ENCODE data around the gene LRRC3. TPM values are rescaled to one million over a fixed set of nuclear protein-coding genes. Genes with fewer than 3 reads are reported as not detected.
A peak's percentile ranks its signal among the peaks of the same experiment; 100 is the strongest.

Gene LRRC3
- total RNA-seq, 1 experiment from 2014 or later: 4.7 TPM

DNA sequence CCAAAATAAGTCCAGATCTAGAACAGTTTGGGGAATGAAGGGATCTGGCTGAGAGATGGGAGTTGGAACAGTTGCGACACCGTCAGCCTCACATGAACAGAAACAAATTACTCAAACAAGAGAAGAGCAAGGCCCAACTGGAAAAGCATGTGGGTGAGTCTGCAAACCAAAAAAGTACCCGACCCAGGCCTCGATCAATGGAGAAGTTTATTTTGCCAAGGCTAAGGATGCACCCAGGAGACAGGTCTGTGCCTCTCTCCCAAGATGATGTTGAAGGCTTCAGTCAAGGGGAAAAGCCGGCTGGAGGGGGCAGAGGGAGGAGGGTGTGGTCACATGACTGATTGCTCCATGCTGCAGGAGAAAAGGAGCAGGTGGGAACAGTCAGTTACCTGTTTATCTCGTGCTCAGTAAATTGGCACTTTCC lies 42.4 kb downstream of the LRRC3 start:
- intact Hi-C loops (cut with micrococcal nuclease; ENCODE audit: unreplicated experiment): no loop called here
- Mint-ChIP-seq H3K27ac (ENCODE audit: unreplicated experiment) (no peak overlapping the region), H3K4me1 (ENCODE audit: low read depth, unreplicated experiment) (no peaks in the 10 kb centered on the region), H3K9me3 (ENCODE audit: unreplicated experiment) (peaks cover 9% of the 10 kb centered on the region), H3K27me3 (ENCODE audit: insufficient read depth, unreplicated experiment) (no peaks in the 10 kb centered on the region), H3K4me3 (ENCODE audit: unreplicated experiment) (no peak overlapping the region), H3K36me3 (ENCODE audit: insufficient read depth, unreplicated experiment) (no peaks in the 10 kb centered on the region)
- peak in 1 of 2 experiments; percentile 19 for DNase-seq
- CTCF ChIA-PET: interaction anchor here (0.8 kb wide), 1 partner anchor 189 kb away, joined by 11 read pairs; no protein-coding TSS in a partner anchor
- no TSS peak for BruUV-seq (replicated peaks)
- Histone ChIP-seq H3K9me3 (peaks cover 11% of the 10 kb centered on the region; the same call in 1 of the 2 replicates), H3K4me3 (ENCODE audit: low read depth, low read length) (no peak overlapping the region), H3K36me3 (ENCODE audit: control insufficient read depth, insufficient read depth, low read length) (no peaks in the 10 kb centered on the region), H3K27me3 (replicated peaks; ENCODE audit: control insufficient read depth, insufficient read depth, low read length) (no peaks in the 10 kb centered on the region), H3K4me1 (no peaks in the 10 kb centered on the region)
- TF ChIP-seq, protein P1, sequence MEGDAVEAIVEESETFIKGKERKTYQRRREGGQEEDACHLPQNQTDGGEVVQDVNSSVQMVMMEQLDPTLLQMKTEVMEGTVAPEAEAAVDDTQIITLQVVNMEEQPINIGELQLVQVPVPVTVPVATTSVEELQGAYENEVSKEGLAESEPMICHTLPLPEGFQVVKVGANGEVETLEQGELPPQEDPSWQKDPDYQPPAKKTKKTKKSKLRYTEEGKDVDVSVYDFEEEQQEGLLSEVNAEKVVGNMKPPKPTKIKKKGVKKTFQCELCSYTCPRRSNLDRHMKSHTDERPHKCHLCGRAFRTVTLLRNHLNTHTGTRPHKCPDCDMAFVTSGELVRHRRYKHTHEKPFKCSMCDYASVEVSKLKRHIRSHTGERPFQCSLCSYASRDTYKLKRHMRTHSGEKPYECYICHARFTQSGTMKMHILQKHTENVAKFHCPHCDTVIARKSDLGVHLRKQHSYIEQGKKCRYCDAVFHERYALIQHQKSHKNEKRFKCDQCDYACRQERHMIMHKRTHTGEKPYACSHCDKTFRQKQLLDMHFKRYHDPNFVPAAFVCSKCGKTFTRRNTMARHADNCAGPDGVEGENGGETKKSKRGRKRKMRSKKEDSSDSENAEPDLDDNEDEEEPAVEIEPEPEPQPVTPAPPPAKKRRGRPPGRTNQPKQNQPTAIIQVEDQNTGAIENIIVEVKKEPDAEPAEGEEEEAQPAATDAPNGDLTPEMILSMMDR (IDR thresholded peaks at IDR 0.05; ENCODE audit: insufficient read depth in 1 of 2, low read depth in 1 of 2, low read length in 1 of 2, severe bottlenecking in 1 of 2, unreplicated experiment in 1 of 2): no peak
- POLR2A ChIA-PET: no interaction called here

DNA sequence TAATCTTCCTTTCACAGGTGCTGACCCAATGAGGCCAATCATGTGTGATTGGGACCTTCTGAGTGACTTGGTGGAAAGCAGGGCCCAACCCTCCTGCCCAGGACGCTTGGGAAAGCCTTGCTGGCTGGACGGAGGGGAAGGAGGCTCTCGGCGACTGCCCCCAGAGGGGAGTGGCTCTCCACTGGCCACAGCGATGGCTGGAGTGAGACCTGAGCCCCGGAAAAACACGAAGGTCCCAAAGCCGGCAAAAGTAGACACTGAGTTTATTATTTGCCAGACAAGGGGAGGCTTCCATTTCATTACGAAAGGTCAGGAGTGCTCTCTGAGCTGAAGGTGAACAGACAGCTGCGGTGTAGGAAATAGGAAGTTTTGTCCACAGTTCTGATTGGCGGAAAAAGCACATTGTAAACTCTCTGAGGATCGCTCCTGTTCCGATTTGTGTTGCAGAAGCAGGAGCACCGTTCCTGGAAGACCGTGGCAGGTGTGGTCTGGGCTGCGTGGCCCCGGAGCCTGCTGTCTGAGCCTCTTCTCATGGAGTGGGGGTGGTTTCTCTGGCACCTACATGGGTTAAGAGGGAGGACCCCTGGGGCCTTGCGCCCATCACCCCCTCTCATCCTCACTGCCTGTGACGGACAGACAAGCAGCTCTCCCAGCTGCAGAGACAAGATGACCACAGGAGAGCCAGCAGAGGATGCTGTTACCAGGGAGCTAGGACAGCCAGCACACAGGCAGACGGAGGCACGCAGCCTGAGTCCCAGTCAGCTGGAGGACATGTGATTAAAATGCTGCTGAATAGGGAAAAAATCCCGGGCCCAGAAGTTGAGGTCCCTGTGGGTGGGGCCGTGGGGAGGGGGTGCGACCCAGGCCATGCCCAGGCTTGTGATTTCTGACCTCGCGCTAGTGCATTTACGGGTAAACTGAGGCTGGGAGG lies 43.2 kb downstream of the LRRC3 start:
- Mint-ChIP-seq H3K4me3 (ENCODE audit: unreplicated experiment) (no peak overlapping the region), H3K36me3 (ENCODE audit: insufficient read depth, unreplicated experiment) (no peaks in the 10 kb centered on the region), H3K4me1 (ENCODE audit: low read depth, unreplicated experiment) (no peaks in the 10 kb centered on the region), H3K27ac (ENCODE audit: unreplicated experiment) (no peak overlapping the region), H3K27me3 (ENCODE audit: insufficient read depth, unreplicated experiment) (no peaks in the 10 kb centered on the region), H3K9me3 (ENCODE audit: unreplicated experiment) (peaks cover under 1% of the 10 kb centered on the region)
- DNase-seq: no peak
- Histone ChIP-seq H3K9me3 (peaks cover 4% of the 10 kb centered on the region; the same call in 1 of the 2 replicates), H3K4me3 (ENCODE audit: low read depth, low read length) (no peak overlapping the region), H3K27me3 (replicated peaks; ENCODE audit: control insufficient read depth, insufficient read depth, low read length) (no peaks in the 10 kb centered on the region), H3K4me1 (no peaks in the 10 kb centered on the region), H3K36me3 (ENCODE audit: control insufficient read depth, insufficient read depth, low read length) (no peaks in the 10 kb centered on the region)
- no TSS peak for BruUV-seq (replicated peaks)
- ChIA-PET CTCF (no interaction called here), POLR2A (no interaction called here)
- intact Hi-C loops (cut with micrococcal nuclease; ENCODE audit: unreplicated experiment): no loop called here
- TF ChIP-seq, protein P1 (IDR thresholded peaks at IDR 0.05; ENCODE audit: insufficient read depth in 1 of 2, low read depth in 1 of 2, low read length in 1 of 2, severe bottlenecking in 1 of 2, unreplicated experiment in 1 of 2): no peak

DNA sequence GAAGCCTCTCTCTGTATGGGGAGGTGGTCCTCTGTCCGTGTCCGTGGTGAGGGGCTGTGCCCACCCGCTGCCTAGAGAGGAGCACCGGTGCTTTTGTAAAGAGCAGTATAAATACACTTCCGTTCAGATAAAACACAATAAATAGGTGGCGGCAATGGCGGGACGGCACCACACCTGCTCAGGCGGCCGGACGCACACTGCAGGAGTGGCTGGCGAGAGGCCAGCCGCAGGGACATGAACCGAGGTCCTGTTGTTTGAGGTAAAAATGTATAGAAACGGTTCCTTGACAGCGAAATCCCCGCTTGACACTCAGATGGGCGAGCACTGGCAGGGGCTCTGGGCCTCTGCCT lies 43.9 kb downstream of the LRRC3 start:
- Mint-ChIP-seq H3K9me3 (ENCODE audit: unreplicated experiment) (no peaks in the 10 kb centered on the region), H3K4me3 (ENCODE audit: unreplicated experiment) (no peak overlapping the region), H3K36me3 (ENCODE audit: insufficient read depth, unreplicated experiment) (no peaks in the 10 kb centered on the region), H3K27ac (ENCODE audit: unreplicated experiment) (no peak overlapping the region), H3K27me3 (ENCODE audit: insufficient read depth, unreplicated experiment) (no peaks in the 10 kb centered on the region), H3K4me1 (ENCODE audit: low read depth, unreplicated experiment) (no peaks in the 10 kb centered on the region)
- no peaks in the 10 kb centered on the region for H3K4me1 ChIP-seq
- H3K36me3 ChIP-seq (ENCODE audit: control insufficient read depth, insufficient read depth, low read length): no peaks in the 10 kb centered on the region
- intact Hi-C loops (cut with micrococcal nuclease; ENCODE audit: unreplicated experiment): no loop called here
- H3K27me3 ChIP-seq (replicated peaks; ENCODE audit: control insufficient read depth, insufficient read depth, low read length): no peaks in the 10 kb centered on the region
- TF ChIP-seq, protein P1 (IDR thresholded peaks at IDR 0.05; ENCODE audit: insufficient read depth in 1 of 2, low read depth in 1 of 2, low read length in 1 of 2, severe bottlenecking in 1 of 2, unreplicated experiment in 1 of 2): no peak
- no peak for DNase-seq
- no TSS peak for BruUV-seq (replicated peaks)
- H3K4me3 ChIP-seq (ENCODE audit: low read depth, low read length): no peak overlapping the region
- CTCF ChIA-PET: no interaction called here
- POLR2A ChIA-PET: no interaction called here
- H3K9me3 ChIP-seq: no peaks in the 10 kb centered on the region
